Endothelial cell (in vitro differentiated cells): ENCODE data around the gene LRBA. TPM values are rescaled to one million over a fixed set of nuclear protein-coding genes. Genes with fewer than 3 reads are reported as not detected.

Experiments used
- DNase-seq: peaks from one replicate; pipeline ENCODE4 v3.0.0; 2021; ENCODE audit warnings: low spot score
- H3K27ac Mint-ChIP-seq: one replicate; pipeline ENCODE4 v1.8.0; 2021; ENCODE audit warnings: mixed read lengths, inconsistent platforms; ENCODE audit not compliant: unreplicated experiment
- H3K27me3 Mint-ChIP-seq: one replicate; pipeline ENCODE4 v1.8.0; 2021; ENCODE audit warnings: mild to moderate bottlenecking, moderate library complexity, mixed read lengths, inconsistent platforms; ENCODE audit not compliant: unreplicated experiment
- H3K36me3 Mint-ChIP-seq: one replicate; pipeline ENCODE4 v1.8.0; 2021; ENCODE audit warnings: mild to moderate bottlenecking, low read depth, mixed read lengths, inconsistent platforms; ENCODE audit not compliant: unreplicated experiment
- H3K4me1 Mint-ChIP-seq: one replicate; pipeline ENCODE4 v1.8.0; 2021; ENCODE audit warnings: mild to moderate bottlenecking, mixed read lengths, inconsistent platforms; ENCODE audit not compliant: unreplicated experiment
- H3K4me3 Mint-ChIP-seq: one replicate; pipeline ENCODE4 v1.8.0; 2021; ENCODE audit warnings: mild to moderate bottlenecking, mixed read lengths, inconsistent platforms; ENCODE audit not compliant: unreplicated experiment
- H3K9me3 Mint-ChIP-seq: one replicate; pipeline ENCODE4 v1.8.0; 2021; ENCODE audit warnings: mixed read lengths, inconsistent platforms; ENCODE audit not compliant: unreplicated experiment
- total RNA-seq: library from RNA; stranded (reverse); fragmentation: NEBNext Ultra II Directional; extraction: Animal tissue kit (Norgen Biotek cat#: 25700); gene quantifications from one replicate; pipeline ENCODE4 v1.2.1, GENCODE V29; 2021; ENCODE audit not compliant: unreplicated experiment
- TF ChIP-seq, protein P1 (sequence below): fragments of 200-600 bp; sonication (generic); IDR thresholded peaks from one replicate; pipeline ENCODE4 v1.5.0; 2021; ENCODE audit warnings: antibody characterized with exemption; ENCODE audit not compliant: unreplicated experiment

Gene LRBA
- total RNA-seq, 1 donor from 2014 or later = 44.3 TPM

DNA sequence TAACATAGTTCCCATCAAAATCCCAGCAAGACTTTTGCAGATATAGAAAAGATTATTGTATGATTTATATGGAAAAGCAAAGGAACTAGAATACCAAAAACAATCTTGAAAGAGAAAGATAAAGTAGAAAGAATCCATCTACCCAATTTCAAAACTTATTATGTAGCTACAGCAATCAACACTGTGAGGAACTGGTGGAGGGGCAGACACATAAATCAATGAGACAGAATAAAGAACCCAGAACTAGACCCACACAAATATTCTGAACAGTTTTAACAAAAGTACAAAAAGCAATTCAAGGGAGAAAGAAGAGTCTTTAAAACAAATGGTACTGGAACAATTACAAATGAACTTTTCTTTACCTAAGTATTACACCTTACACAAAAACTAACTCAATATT lies 67.0 kb downstream of the LRBA start:
- Mint-ChIP-seq H3K27me3 (no peaks in the 10 kb centered on the region), H3K4me1 (no peaks in the 10 kb centered on the region), H3K36me3 (peaks cover 9% of the 10 kb centered on the region), H3K9me3 (no peaks in the 10 kb centered on the region), H3K27ac (no peak overlapping the region), H3K4me3 (no peak overlapping the region)
- TF ChIP-seq, protein P1, sequence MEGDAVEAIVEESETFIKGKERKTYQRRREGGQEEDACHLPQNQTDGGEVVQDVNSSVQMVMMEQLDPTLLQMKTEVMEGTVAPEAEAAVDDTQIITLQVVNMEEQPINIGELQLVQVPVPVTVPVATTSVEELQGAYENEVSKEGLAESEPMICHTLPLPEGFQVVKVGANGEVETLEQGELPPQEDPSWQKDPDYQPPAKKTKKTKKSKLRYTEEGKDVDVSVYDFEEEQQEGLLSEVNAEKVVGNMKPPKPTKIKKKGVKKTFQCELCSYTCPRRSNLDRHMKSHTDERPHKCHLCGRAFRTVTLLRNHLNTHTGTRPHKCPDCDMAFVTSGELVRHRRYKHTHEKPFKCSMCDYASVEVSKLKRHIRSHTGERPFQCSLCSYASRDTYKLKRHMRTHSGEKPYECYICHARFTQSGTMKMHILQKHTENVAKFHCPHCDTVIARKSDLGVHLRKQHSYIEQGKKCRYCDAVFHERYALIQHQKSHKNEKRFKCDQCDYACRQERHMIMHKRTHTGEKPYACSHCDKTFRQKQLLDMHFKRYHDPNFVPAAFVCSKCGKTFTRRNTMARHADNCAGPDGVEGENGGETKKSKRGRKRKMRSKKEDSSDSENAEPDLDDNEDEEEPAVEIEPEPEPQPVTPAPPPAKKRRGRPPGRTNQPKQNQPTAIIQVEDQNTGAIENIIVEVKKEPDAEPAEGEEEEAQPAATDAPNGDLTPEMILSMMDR = no peak
- no peak for DNase-seq

DNA sequence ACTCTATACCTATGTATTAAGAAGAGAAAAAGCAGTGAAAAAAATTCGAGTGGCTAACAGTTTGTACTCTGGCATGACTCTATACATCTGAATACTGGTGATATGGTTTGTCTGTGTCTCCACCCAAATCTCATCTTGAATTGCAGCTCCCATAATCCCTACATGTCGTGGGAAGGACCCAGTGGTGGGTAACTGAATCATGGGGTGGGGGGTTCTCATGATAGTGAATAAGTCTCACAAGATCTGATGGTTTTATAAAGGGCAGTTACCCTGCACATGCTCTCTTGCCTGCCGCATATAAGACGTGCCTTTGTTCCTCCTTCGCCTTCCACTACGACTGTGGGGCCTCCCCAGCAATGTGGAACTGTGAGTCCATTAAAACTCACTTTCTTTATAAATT lies 70.4 kb downstream of the LRBA start:
- H3K4me1 Mint-ChIP-seq = no peaks in the 10 kb centered on the region
- H3K36me3 Mint-ChIP-seq = no peaks in the 10 kb centered on the region
- no peaks in the 10 kb centered on the region for H3K27me3 Mint-ChIP-seq
- no peak overlapping the region for H3K4me3 Mint-ChIP-seq
- H3K27ac Mint-ChIP-seq = no peak overlapping the region
- no peaks in the 10 kb centered on the region for H3K9me3 Mint-ChIP-seq
- TF ChIP-seq, protein P1 = no peak
- no peak for DNase-seq

DNA sequence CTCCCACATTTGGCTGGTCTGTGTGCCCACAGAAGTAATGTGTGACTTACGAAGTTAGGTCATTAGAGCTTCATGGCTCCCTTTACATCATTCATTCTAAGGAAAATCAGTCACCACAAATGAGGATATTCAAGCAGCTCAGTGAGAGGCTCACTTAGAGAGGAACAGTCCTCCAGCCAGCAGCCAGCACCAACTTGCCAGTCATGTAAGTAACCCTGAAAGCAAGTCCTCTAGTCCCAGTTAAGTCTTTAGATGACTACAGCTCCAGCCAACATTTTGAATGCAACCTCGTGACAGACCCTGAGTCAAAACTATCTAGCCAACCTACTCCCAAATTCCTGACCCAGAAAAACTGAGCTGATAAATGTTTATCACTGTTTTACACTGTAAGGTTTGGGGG lies 71.3 kb downstream of the LRBA start:
- no peak overlapping the region for H3K4me3 Mint-ChIP-seq
- no peaks in the 10 kb centered on the region for H3K36me3 Mint-ChIP-seq
- H3K9me3 Mint-ChIP-seq = no peaks in the 10 kb centered on the region
- TF ChIP-seq, protein P1 = no peak
- no peaks in the 10 kb centered on the region for H3K4me1 Mint-ChIP-seq
- DNase-seq = no peak
- H3K27ac Mint-ChIP-seq = no peak overlapping the region
- H3K27me3 Mint-ChIP-seq = no peaks in the 10 kb centered on the region

DNA sequence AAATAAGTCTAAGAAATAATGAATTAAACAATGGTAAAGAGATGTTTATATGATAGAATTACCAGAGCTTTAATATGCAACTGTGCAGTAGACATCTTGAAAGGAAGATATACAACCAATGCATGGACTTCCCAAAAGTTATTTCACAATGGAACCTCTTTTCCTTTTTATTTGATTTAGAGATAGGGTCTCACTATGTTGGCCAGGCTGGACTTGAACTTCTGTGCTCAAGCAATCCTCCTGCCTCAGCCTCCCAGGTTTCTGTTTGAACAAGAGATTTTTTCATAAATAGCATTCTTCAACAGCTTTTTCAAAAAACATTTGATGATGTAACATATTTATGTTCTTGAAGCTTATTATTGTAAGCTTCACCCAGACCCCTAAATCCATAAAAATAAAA lies 72.0 kb downstream of the LRBA start:
- Mint-ChIP-seq H3K36me3 (no peaks in the 10 kb centered on the region), H3K27ac (no peak overlapping the region), H3K9me3 (no peaks in the 10 kb centered on the region), H3K27me3 (no peaks in the 10 kb centered on the region), H3K4me1 (no peaks in the 10 kb centered on the region), H3K4me3 (no peak overlapping the region)
- no peak for DNase-seq
- TF ChIP-seq, protein P1 = no peak

DNA sequence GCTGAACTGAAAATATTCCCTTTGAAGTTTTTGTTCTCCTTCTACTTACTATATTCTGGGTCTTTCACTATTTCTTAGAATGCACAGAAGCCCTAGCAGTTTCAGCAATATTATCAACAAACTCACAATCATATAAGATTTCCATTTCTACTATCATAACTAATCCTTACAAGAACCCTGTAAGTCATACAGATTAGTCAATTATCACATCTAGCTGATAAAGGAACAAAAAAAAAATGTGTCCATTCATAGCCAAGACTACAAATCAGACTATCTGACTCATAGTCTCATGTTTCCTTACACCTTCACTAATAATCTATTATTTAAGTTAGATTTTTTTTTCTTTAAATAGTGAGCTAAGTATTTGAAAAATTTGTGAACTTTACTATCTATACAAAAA lies 72.5 kb downstream of the LRBA start:
- no peak for DNase-seq
- no peaks in the 10 kb centered on the region for H3K4me1 Mint-ChIP-seq
- TF ChIP-seq, protein P1 = no peak
- H3K36me3 Mint-ChIP-seq = no peaks in the 10 kb centered on the region
- H3K27me3 Mint-ChIP-seq = no peaks in the 10 kb centered on the region
- H3K4me3 Mint-ChIP-seq = no peak overlapping the region
- H3K9me3 Mint-ChIP-seq = no peaks in the 10 kb centered on the region
- no peak overlapping the region for H3K27ac Mint-ChIP-seq
